HepG2 (cell line): ENCODE results near the gene SRGAP3. TPM values are rescaled to one million over a fixed set of nuclear protein-coding genes. Genes with fewer than 3 reads are reported as not detected.

Experiments used
- ATAC-seq: fragments of 200-7000 bp; cut with Tn5 transposase; 3 replicates; pipeline ENCODE4 v1.9.1; 2020; ENCODE audit warnings: mild to moderate bottlenecking, moderate library complexity
- BruUV-seq: library from RNA; stranded (reverse); fragments of 400-500 nt; replicated peaks from 2 replicates; lab custom pipeline; 2021; lab: Mats Ljungman, UMichigan
- CTCF ChIA-PET: fragments of 300-600 bp; formaldehyde crosslinking; extraction: SDS; loops from one replicate; lab custom pipeline; 2021; ENCODE audit warnings: low total read pairs, inconsistent platforms, low intra/inter-chr PET ratio; lab: Yijun Ruan, JAX
- POLR2A ChIA-PET: fragments of 350-600 bp; sonication (Branson Sonifier 250); formaldehyde crosslinking; loops from one replicate; lab custom pipeline; 2020; ENCODE audit warnings: antibody characterized with exemption, inconsistent platforms; lab: Yijun Ruan, JAX
- DNase-seq: peaks from one replicate; pipeline ENCODE4 v3.0.0-alpha.2; 2015; ENCODE audit warnings: low spot score
- FAIRE-seq: peaks from 3 replicates; lab custom pipeline; 2011; peaks lifted over from hg19 to GRCh38; lab: Jason Lieb, UNC
- H2AFZ ChIP-seq: one replicate; pipeline ENCODE4 v1.6.1; 2011; ENCODE audit warnings: low read length, inconsistent platforms
- H3K27ac ChIP-seq: fragments of 300-600 bp; 3 replicates; pipeline ENCODE4 v1.8.0; 2011; ENCODE audit warnings: mixed run types, mild to moderate bottlenecking, mixed read lengths, low read length, inconsistent platforms; ENCODE audit not compliant: insufficient read depth; ENCODE audit errors: extremely low read length
- H3K27me3 ChIP-seq, 2 experiments: fragments of 200-600 bp in 1 of 2; 2 replicates in 1 of 2; 3 replicates in 1 of 2; pipeline versions ENCODE4 v1.6.0 to v1.8.0; 2011; ENCODE audit warnings: low read length in 2 of 2, mild to moderate bottlenecking in 2 of 2, moderate library complexity in 2 of 2, inconsistent platforms in 1 of 2; ENCODE audit not compliant: insufficient read depth in 2 of 2, control insufficient read depth in 1 of 2
- H3K36me3 ChIP-seq, 2 experiments: fragments of 200-600 bp in 1 of 2; replicated peaks in 1 of 2; 2 replicates in 1 of 2; 3 replicates in 1 of 2; pipeline versions ENCODE4 v1.5.1 to v1.8.0; 2011; ENCODE audit warnings: low read length in 2 of 2, inconsistent platforms in 1 of 2; ENCODE audit not compliant: insufficient read depth in 2 of 2, control insufficient read depth in 1 of 2
- H3K4me1 ChIP-seq: 2 replicates; pipeline ENCODE4 v1.5.1; 2012; ENCODE audit warnings: low read length, inconsistent platforms; ENCODE audit not compliant: insufficient read depth
- H3K4me2 ChIP-seq: 2 replicates; pipeline ENCODE4 v1.6.0; 2011; ENCODE audit warnings: low read depth, low read length, inconsistent platforms
- H3K4me3 ChIP-seq, 3 experiments: fragments of 200-600 bp in 1 of 3; sonication (generic), shearing (Covaris generic) in 1 of 3; replicated peaks in 1 of 3; 2 replicates each; pipeline ENCODE4 v1.5.1; 2011 to 2016; ENCODE audit warnings: low read length in 3 of 3, inconsistent platforms in 2 of 3, low read depth in 2 of 3, mild to moderate bottlenecking in 2 of 3, control low read depth in 1 of 3, mixed read lengths in 1 of 3; ENCODE audit not compliant: insufficient read depth in 1 of 3
- H3K79me2 ChIP-seq: one replicate; pipeline ENCODE4 v1.6.1; 2011; ENCODE audit warnings: low read length, inconsistent platforms; ENCODE audit not compliant: insufficient read depth
- H3K9ac ChIP-seq: 2 replicates; pipeline ENCODE4 v1.6.0; 2011; ENCODE audit warnings: mild to moderate bottlenecking, low read depth, low read length, inconsistent platforms; ENCODE audit not compliant: insufficient read depth
- H3K9me3 ChIP-seq: 2 replicates; pipeline ENCODE4 v1.5.1; 2012; ENCODE audit warnings: mild to moderate bottlenecking, low read length
- H4K20me1 ChIP-seq: 2 replicates; pipeline ENCODE4 v1.6.0; 2011; ENCODE audit warnings: inconsistent platforms, mild to moderate bottlenecking, low read length, moderate library complexity; ENCODE audit not compliant: insufficient read depth
- IKZF4 ChIP-seq: sonication (generic); formaldehyde crosslinking; IDR thresholded peaks from 2 replicates; pipeline ENCODE4 v1.5.1; 2020; ENCODE audit warnings: borderline replicate concordance, mild to moderate bottlenecking, low read depth, missing genetic modification reagents; ENCODE audit errors: not compliant biosample characterization
- MAFK ChIP-seq, 2 experiments: IDR thresholded peaks in 1 of 2; conservative IDR thresholded peaks in 1 of 2; 2 replicates each; pipeline ENCODE4 v1.6.1; 2011; ENCODE audit warnings: improper control_type of control experiment in 2 of 2, low read length in 2 of 2
- MLLT10 ChIP-seq: sonication (generic); formaldehyde crosslinking; IDR thresholded peaks from 2 replicates; pipeline ENCODE4 v1.4.0; 2020; ENCODE audit warnings: missing genetic modification reagents
- RNF2 ChIP-seq: fragments of 450-650 bp; conservative IDR thresholded peaks from 2 replicates; pipeline ENCODE4 v1.6.1; 2016; ENCODE audit warnings: low read depth
- SMARCC2 ChIP-seq: fragments of 450-650 bp; IDR thresholded peaks from 2 replicates; pipeline ENCODE4 v1.6.1; 2017; ENCODE audit warnings: antibody characterized with exemption, mild to moderate bottlenecking
- SMC3 ChIP-seq: IDR thresholded peaks from 2 replicates; pipeline ENCODE4 v1.6.1; 2011; ENCODE audit warnings: low read length, improper control_type of control experiment
- STAG1 ChIP-seq: sonication (generic); formaldehyde crosslinking; IDR thresholded peaks from 2 replicates; pipeline ENCODE4 v1.4.0; 2020; ENCODE audit warnings: missing genetic modification reagents
- ZNF558 ChIP-seq: sonication (generic); formaldehyde crosslinking; IDR thresholded peaks from 2 replicates; pipeline ENCODE4 v1.9.0; 2022; ENCODE audit warnings: mild to moderate bottlenecking, missing genetic modification reagents, borderline replicate concordance
- ZNF614 ChIP-seq: IDR thresholded peaks from 2 replicates; pipeline ENCODE4 v1.6.1; 2018; ENCODE audit warnings: missing biosample characterization, missing genetic modification reagents, inconsistent platforms, borderline replicate concordance
- ZNF619 ChIP-seq: sonication (generic); formaldehyde crosslinking; IDR thresholded peaks from 2 replicates; pipeline ENCODE4 v1.4.0; 2020; ENCODE audit warnings: mild to moderate bottlenecking, missing genetic modification reagents
- WGBS: methylation state at CpG from one replicate; pipeline ENCODE4 v1.1.6; 2017; ENCODE audit warnings: low lambda C conversion rate; 5-methylcytosine and 5-hydroxymethylcytosine counted together
- in situ Hi-C: cut with HindIII; loops from 2 replicates; pipeline ENCODE4 v1.10.0; 2017; ENCODE audit warnings: low pct_unique_long_range_greater_than_20kb; ENCODE audit not compliant: extremely low pct_ligation_motif_present
- intact Hi-C: fragments of 100-400 bp; cut with micrococcal nuclease; formaldehyde crosslinking; loops from one replicate; pipeline ENCODE4 v1.10.0; 2022; ENCODE audit not compliant: unreplicated experiment
- polyA plus RNA-seq, 8 experiments: library from polyadenylated mRNA; depleted of rRNA in 3 of 8; stranded (reverse) in 7 of 8; unstranded in 1 of 8; fragments of >200 nt; fragmentation: Illumina TruSeq in 4 of 8; extraction: Trizol in 4 of 8; gene quantifications; 2 replicates each; pipeline versions ENCODE4 v1.2.1 to v1.2.3, GENCODE V29; 2011 to 2016; ENCODE audit warnings: low read depth in 4 of 8, missing spikeins in 1 of 8, mixed read lengths in 1 of 8; ENCODE audit not compliant: insufficient read depth in 1 of 8
- total RNA-seq, 5 experiments: library from RNA; depleted of rRNA; stranded (reverse); fragments of >200 nt; fragmentation: Illumina TruSeq; extraction: Trizol; gene quantifications; 2 replicates each; pipeline ENCODE4 v1.2.3, GENCODE V29; 2016; ENCODE audit warnings: low read depth in 1 of 5

SRGAP3 gene
- total and polyA plus RNA-seq, 2 of the 13 experiments (the other 11 are each of a cell fraction or from before 2014, with no cell fraction given): 1.2 to 1.4 TPM

- WGBS: 93% methylated on average over 4 of the region's 4 CpGs
- Histone ChIP-seq H3K9me3 (no peaks in the 10 kb centered on the region), H3K36me3 (peaks cover 11 to 62% of the 10 kb centered on the region in 2 experiments; a peak in 4 of 5 replicates), H3K27ac (no peak overlapping the region), H3K4me3 (no peak overlapping the region), H3K4me2 (no peak overlapping the region), H3K79me2 (no peaks in the 10 kb centered on the region), H3K9ac (no peak overlapping the region), H3K27me3 (no peaks in the 10 kb centered on the region), H4K20me1 (no peaks in the 10 kb centered on the region), H2AFZ (no peak overlapping the region), H3K4me1 (no peaks in the 10 kb centered on the region)
- TF ChIP-seq SMARCC2 (no peak), ZNF614 (no peak), ZNF558 (no peak), IKZF4 (CRISPR knock-in tag) (no peak), MLLT10 (CRISPR knock-in tag) (no peak), ZNF619 (no peak), MAFK (conservative IDR thresholded peaks at IDR 0.05 in 1 of 2, IDR thresholded peaks at IDR 0.05 in 1 of 2; ENCODE audit: low read length in 2 of 2) (no peak)
- BruUV-seq: no TSS peak
- intact Hi-C loops (no loop called here), in situ Hi-C loops (no loop called here)
- ChIA-PET POLR2A (no interaction called here), CTCF (no interaction called here)
- DNase-seq (no peak), ATAC-seq (no peak), FAIRE-seq (no peak)
Measured at GRCh38 chr3:8942115-8942514, 307.3 kb downstream of the SRGAP3 start.

GRCh38 chr3:8938021-8938420 is 311.4 kb downstream of the SRGAP3 start:
- H3K4me2 ChIP-seq: no peak overlapping the region
- peak; percentile 46 for FAIRE-seq
- peaks cover 7 to 50% of the 10 kb centered on the region in 2 experiments for H3K36me3 ChIP-seq
- H3K9ac ChIP-seq: no peak overlapping the region
- CTCF ChIA-PET: interaction anchor here (1.1 kb wide), 1 partner anchor 33 kb away, joined by 3 read pairs; no protein-coding TSS in a partner anchor
- DNase-seq: peak; percentile 45
- no peaks in the 10 kb centered on the region for H4K20me1 ChIP-seq
- intact Hi-C loops: loop anchor here (1.0 kb wide), 1 partner anchor 129 kb away; no protein-coding TSS in a partner anchor
- no peak overlapping the region for H2AFZ ChIP-seq
- no peaks in the 10 kb centered on the region for H3K9me3 ChIP-seq
- WGBS: 87% methylated on average over 1 of the region's 1 CpG
- H3K27me3 ChIP-seq: no peaks in the 10 kb centered on the region
- H3K79me2 ChIP-seq: no peaks in the 10 kb centered on the region
- in situ Hi-C loops: no loop called here
- no peak overlapping the region for H3K4me3 ChIP-seq
- H3K4me1 ChIP-seq: no peaks in the 10 kb centered on the region
- ATAC-seq: peak; percentile 77
- H3K27ac ChIP-seq: no peak overlapping the region
- TF ChIP-seq SMC3 (peak; percentile 23; the same call in 1 of the 2 replicates), STAG1 (peak; percentile 39; the same call in 1 of the 2 replicates), RNF2 (no peak)
- no TSS peak for BruUV-seq
- POLR2A ChIA-PET: no interaction called here
